ENCODE measurements around the gene ZNF346.

ZNF346 gene

GRCh38 chr5:177117441-177118045 lies 95.0 kb downstream of the ZNF346 start:
- TF ChIP-seq POLR2A (IDR thresholded peaks at IDR 0.05; ENCODE audit: low read length), result no peak
- no peak for TF ChIP-seq GATA1 (IDR thresholded peaks at IDR 0.05; ENCODE audit: low read depth, low read length)

GRCh38 chr5:177122566-177122965 lies 100.1 kb downstream of the ZNF346 start:
- TF ChIP-seq GATA1 (IDR thresholded peaks at IDR 0.05; ENCODE audit: low read depth, low read length), result no peak

More at GRCh38 chr5:177117441-177118045, 95.0 kb downstream of the ZNF346 start:
- DNase-seq, result no peak

GRCh38 chr5:177123789-177124485 lies 101.4 kb downstream of the ZNF346 start:
- DNase-seq, result no peak

More at GRCh38 chr5:177122566-177122965, 100.1 kb downstream of the ZNF346 start:
- no peak for DNase-seq

GRCh38 chr5:177124486-177124991 lies 102.0 kb downstream of the ZNF346 start:
- TF ChIP-seq POLR2A (IDR thresholded peaks at IDR 0.05; ENCODE audit: low read length) (no peak), GATA1 (IDR thresholded peaks at IDR 0.05; ENCODE audit: low read depth, low read length) (no peak)
- no peak for DNase-seq

More at GRCh38 chr5:177123789-177124485, 101.4 kb downstream of the ZNF346 start:
- TF ChIP-seq POLR2A (IDR thresholded peaks at IDR 0.05; ENCODE audit: low read length) (no peak), GATA1 (IDR thresholded peaks at IDR 0.05; ENCODE audit: low read depth, low read length) (no peak)

GRCh38 chr5:177126771-177127170 lies 104.3 kb downstream of the ZNF346 start:
- no peak for TF ChIP-seq POLR2A (IDR thresholded peaks at IDR 0.05; ENCODE audit: low read length)
- no peak for DNase-seq

GRCh38 chr5:177128551-177128981 lies 106.1 kb downstream of the ZNF346 start:
- TF ChIP-seq POLR2A (IDR thresholded peaks at IDR 0.05; ENCODE audit: low read length) (no peak), GATA1 (IDR thresholded peaks at IDR 0.05; ENCODE audit: low read depth, low read length) (no peak)
- no peak for DNase-seq

GRCh38 chr5:177130211-177131018 lies 107.9 kb downstream of the ZNF346 start:
- no peak for DNase-seq
- TF ChIP-seq POLR2A (IDR thresholded peaks at IDR 0.05; ENCODE audit: low read length) (no peak), GATA1 (IDR thresholded peaks at IDR 0.05; ENCODE audit: low read depth, low read length) (no peak)
